ENCODE results near the gene TIGD1. TPM values are rescaled to one million over a fixed set of nuclear protein-coding genes. Genes with fewer than 3 reads are reported as not detected.

TIGD1 gene
- total and polyA plus RNA-seq, 2 of the 13 experiments (the other 11 are each of a cell fraction or from before 2014, with no cell fraction given): 3.5 to 9.5 TPM

DNA sequence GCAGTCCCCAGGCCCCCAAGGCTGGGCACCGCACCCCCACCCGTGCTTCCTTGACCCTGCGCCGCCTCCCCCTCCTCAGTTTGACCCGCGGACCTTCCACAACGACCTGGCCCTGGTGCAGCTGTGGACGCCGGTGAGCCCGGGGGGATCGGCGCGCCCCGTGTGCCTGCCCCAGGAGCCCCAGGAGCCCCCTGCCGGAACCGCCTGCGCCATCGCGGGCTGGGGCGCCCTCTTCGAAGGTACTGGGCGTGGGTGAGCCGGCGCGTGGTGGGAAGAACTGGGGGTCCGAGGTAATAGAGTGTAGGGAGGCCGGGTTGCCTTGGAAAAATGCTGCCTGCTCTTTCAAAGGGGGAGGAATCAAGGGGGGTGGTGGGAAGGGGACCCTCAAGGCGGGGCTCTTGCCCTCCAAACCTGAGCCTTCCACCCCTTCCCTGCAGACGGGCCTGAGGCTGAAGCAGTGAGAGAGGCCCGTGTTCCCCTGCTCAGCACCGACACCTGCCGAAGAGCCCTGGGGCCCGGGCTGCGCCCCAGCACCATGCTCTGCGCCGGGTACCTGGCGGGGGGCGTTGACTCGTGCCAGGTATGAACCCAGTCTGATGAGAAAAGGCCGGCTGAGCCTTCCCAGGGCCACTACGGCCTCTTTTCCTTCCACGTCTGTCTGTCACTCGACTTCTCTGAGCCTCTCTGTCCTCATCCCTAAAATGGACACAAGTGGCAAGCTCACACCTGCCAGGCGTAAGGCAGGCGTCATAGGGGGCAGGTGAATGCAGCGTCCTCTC, 27.5 kb downstream of the TIGD1 start (continued):
- no peak for TF ChIP-seq MAFG (CRISPR knock-in tag; IDR thresholded peaks at IDR 0.05)
- no peak for TF ChIP-seq ZSCAN22 (CRISPR knock-in tag; IDR thresholded peaks at IDR 0.05)
- TF ChIP-seq ZMYM4 (CRISPR knock-in tag; IDR thresholded peaks at IDR 0.05): no peak

DNA sequence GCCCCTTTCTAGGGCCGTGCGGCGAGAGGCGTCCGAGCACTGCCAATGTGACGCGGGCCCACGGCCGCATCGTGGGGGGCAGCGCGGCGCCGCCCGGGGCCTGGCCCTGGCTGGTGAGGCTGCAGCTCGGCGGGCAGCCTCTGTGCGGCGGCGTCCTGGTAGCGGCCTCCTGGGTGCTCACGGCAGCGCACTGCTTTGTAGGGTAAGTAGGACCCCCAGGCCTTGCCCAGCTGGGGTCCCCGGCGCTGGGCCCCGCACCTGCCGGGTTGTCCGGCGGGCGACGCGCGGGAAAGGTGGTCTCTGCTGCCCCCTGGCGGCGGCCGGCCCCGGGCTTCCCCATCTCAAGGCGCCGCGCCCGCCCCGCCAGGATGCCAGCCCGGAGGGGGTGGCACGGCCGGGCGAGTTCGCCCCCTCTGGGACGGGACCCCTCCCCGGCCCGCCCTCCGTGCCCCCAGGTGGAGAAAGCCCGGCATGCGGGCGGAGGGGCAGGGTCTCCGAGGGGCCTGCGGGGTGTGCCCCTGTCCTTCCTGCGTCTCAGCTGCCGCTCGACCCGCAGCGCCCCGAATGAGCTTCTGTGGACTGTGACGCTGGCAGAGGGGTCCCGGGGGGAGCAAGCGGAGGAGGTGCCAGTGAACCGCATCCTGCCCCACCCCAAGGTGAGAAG, 28.3 kb downstream of the TIGD1 start:
- H3K79me2 ChIP-seq (ENCODE audit: insufficient read depth, low read length): no peaks in the 10 kb centered on the region
- DNase-seq (ENCODE audit: low spot score) (no peak), ATAC-seq (peak; percentile 39), FAIRE-seq (no peak)
- H4K20me1 ChIP-seq (ENCODE audit: insufficient read depth, low read length): no peaks in the 10 kb centered on the region; the same call in 1 of the 2 replicates
- H3K4me1 ChIP-seq (ENCODE audit: insufficient read depth, low read length): peaks cover 32% of the 10 kb centered on the region
- H3K27me3 ChIP-seq (ENCODE audit: control insufficient read depth in 1 of 2, insufficient read depth in 2 of 2, low read length in 2 of 2): peaks cover 31 to 86% of the 10 kb centered on the region in 2 experiments
- BruUV-seq (replicated peaks): no TSS peak
- POLR2A ChIA-PET: no interaction called here
- H3K4me3 ChIP-seq (replicated peaks in 1 of 3; ENCODE audit: insufficient read depth in 1 of 3, low read depth in 2 of 3, low read length in 3 of 3): peak overlapping the region in 1 of 3 experiments; percentile 33; a peak in 1 of 6 replicates
- no peaks in the 10 kb centered on the region for H3K9me3 ChIP-seq (ENCODE audit: low read length)
- H3K4me2 ChIP-seq (ENCODE audit: low read depth, low read length): peak overlapping the region; percentile 37; the same call in 1 of the 2 replicates
- no peak overlapping the region for H3K9ac ChIP-seq (ENCODE audit: insufficient read depth, low read depth, low read length)
- H2AFZ ChIP-seq (ENCODE audit: low read length): no peak overlapping the region
- CTCF ChIA-PET (ENCODE audit: low intra/inter-chr PET ratio, low total read pairs): interaction anchor here (1.1 to 1.5 kb wide), 3 partner anchors 42 to 81 kb away, joined by 3 to 6 read pairs (median 3); no protein-coding TSS in a partner anchor
- in situ Hi-C loops (cut with HindIII; ENCODE audit: extremely low pct_ligation_motif_present, low pct_unique_long_range_greater_than_20kb) (no loop called here), intact Hi-C loops (cut with micrococcal nuclease; ENCODE audit: unreplicated experiment) (loop anchor here (5.0 to 10.0 kb wide), 3 partner anchors 45 to 617 kb away; no protein-coding TSS in a partner anchor)
- no peak overlapping the region for H3K27ac ChIP-seq (ENCODE audit: extremely low read length, insufficient read depth, low read length)
- WGBS (ENCODE audit: low lambda C conversion rate): 0% methylated on average over 3 of the region's 66 CpGs
- no peaks in the 10 kb centered on the region for H3K36me3 ChIP-seq (replicated peaks in 1 of 2; ENCODE audit: control insufficient read depth in 1 of 2, insufficient read depth in 2 of 2, low read length in 2 of 2)
- no peak for TF ChIP-seq NFKB2 (CRISPR knock-in tag; IDR thresholded peaks at IDR 0.05; ENCODE audit: borderline replicate concordance)
- no peak for TF ChIP-seq ZNF33A (CRISPR knock-in tag; IDR thresholded peaks at IDR 0.05; ENCODE audit: borderline replicate concordance)
- TF ChIP-seq, protein P1, sequence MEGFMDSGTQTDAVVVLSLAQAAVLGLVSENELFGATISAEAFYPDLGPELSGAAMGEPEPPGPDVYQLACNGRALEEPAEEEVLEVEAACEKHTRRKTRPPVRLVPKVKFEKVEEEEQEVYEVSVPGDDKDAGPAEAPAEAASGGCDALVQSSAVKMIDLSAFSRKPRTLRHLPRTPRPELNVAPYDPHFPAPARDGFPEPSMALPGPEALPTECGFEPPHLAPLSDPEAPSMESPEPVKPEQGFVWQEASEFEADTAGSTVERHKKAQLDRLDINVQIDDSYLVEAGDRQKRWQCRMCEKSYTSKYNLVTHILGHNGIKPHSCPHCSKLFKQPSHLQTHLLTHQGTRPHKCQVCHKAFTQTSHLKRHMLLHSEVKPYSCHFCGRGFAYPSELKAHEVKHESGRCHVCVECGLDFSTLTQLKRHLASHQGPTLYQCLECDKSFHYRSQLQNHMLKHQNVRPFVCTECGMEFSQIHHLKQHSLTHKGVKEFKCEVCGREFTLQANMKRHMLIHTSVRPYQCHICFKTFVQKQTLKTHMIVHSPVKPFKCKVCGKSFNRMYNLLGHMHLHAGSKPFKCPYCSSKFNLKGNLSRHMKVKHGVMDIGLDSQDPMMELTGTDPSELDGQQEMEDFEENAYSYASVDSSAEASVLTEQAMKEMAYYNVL (CRISPR knock-in tag; IDR thresholded peaks at IDR 0.05; ENCODE audit: borderline replicate concordance): no peak
- TF ChIP-seq, protein P2, sequence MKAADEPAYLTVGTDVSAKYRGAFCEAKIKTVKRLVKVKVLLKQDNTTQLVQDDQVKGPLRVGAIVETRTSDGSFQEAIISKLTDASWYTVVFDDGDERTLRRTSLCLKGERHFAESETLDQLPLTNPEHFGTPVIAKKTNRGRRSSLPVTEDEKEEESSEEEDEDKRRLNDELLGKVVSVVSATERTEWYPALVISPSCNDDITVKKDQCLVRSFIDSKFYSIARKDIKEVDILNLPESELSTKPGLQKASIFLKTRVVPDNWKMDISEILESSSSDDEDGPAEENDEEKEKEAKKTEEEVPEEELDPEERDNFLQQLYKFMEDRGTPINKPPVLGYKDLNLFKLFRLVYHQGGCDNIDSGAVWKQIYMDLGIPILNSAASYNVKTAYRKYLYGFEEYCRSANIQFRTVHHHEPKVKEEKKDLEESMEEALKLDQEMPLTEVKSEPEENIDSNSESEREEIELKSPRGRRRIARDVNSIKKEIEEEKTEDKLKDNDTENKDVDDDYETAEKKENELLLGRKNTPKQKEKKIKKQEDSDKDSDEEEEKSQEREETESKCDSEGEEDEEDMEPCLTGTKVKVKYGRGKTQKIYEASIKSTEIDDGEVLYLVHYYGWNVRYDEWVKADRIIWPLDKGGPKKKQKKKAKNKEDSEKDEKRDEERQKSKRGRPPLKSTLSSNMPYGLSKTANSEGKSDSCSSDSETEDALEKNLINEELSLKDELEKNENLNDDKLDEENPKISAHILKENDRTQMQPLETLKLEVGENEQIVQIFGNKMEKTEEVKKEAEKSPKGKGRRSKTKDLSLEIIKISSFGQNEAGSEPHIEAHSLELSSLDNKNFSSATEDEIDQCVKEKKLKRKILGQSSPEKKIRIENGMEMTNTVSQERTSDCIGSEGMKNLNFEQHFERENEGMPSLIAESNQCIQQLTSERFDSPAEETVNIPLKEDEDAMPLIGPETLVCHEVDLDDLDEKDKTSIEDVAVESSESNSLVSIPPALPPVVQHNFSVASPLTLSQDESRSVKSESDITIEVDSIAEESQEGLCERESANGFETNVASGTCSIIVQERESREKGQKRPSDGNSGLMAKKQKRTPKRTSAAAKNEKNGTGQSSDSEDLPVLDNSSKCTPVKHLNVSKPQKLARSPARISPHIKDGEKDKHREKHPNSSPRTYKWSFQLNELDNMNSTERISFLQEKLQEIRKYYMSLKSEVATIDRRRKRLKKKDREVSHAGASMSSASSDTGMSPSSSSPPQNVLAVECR (CRISPR knock-in tag; IDR thresholded peaks at IDR 0.05; ENCODE audit: borderline replicate concordance): 0 out of 2 replicates have a peak, but pooled peaks have one; percentile 32
- TF ChIP-seq HES4 (CRISPR knock-in tag; IDR thresholded peaks at IDR 0.05; ENCODE audit: borderline replicate concordance): no peak
- 0 out of 2 replicates have a peak, but pooled peaks have one; percentile 17 for TF ChIP-seq MAZ (IDR thresholded peaks at IDR 0.05; ENCODE audit: borderline replicate concordance, low read depth, low read length)
- TF ChIP-seq MAZ (CRISPR knock-in tag; IDR thresholded peaks at IDR 0.05; ENCODE audit: low read depth): no peak
- peak; percentile 35; the same call in 1 of the 2 replicates for TF ChIP-seq ZFX (CRISPR knock-in tag; IDR thresholded peaks at IDR 0.05; ENCODE audit: low read depth)
- peak; percentile 77 for TF ChIP-seq HNRNPL (IDR thresholded peaks at IDR 0.05; ENCODE audit: low read depth, low read length)
